Endothelial cell of umbilical vein (primary cell): ENCODE results near the gene FUT7. TPM values are rescaled to one million over a fixed set of nuclear protein-coding genes. Genes with fewer than 3 reads are reported as not detected.

Experiments
- BruUV-seq: library from RNA; stranded (reverse); fragments of 400-500 nt; replicated peaks from 2 replicates; lab custom pipeline; 2021; lab: Mats Ljungman, UMichigan
- CTCF ChIA-PET: fragments of 300-600, 350-600 bp; sonication (Branson Sonifier 250); formaldehyde crosslinking; loops from one replicate; lab custom pipeline; 2021; ENCODE audit warnings: antibody characterized with exemption, inconsistent platforms; lab: Charles Lee
- POLR2A ChIA-PET: fragments of 300-600, 350-600 bp; sonication (Branson Sonifier 250); formaldehyde crosslinking; loops from one replicate; lab custom pipeline; 2021; ENCODE audit warnings: antibody characterized with exemption, inconsistent platforms; lab: Charles Lee
- DNase-seq: peaks from one replicate; pipeline ENCODE4 v3.0.0-alpha.2; 2011; ENCODE audit warnings: low read depth, low spot score
- FAIRE-seq: peaks from 2 replicates; lab custom pipeline; 2011; peaks lifted over from hg19 to GRCh38; lab: Jason Lieb, UNC
- H2AFZ ChIP-seq: 2 replicates; pipeline ENCODE4 v1.6.0; 2012; ENCODE audit warnings: low read depth, low read length, control low read depth, inconsistent platforms
- H3K27ac ChIP-seq: 2 replicates; pipeline ENCODE4 v1.5.1; 2011; ENCODE audit warnings: low read depth, mild to moderate bottlenecking, control low read depth, low read length, moderate library complexity; ENCODE audit not compliant: insufficient read depth
- H3K27me3 ChIP-seq, 2 experiments: 2 replicates each; pipeline versions ENCODE4 v1.6.0 to v1.6.1; 2011; ENCODE audit warnings: low read length in 2 of 2, mixed read lengths in 1 of 2; ENCODE audit not compliant: control insufficient read depth in 2 of 2, insufficient read depth in 2 of 2
- H3K36me3 ChIP-seq, 2 experiments: 2 replicates in 1 of 2; 3 replicates in 1 of 2; pipeline ENCODE4 v1.5.1; 2011; ENCODE audit warnings: low read length in 2 of 2, mild to moderate bottlenecking in 1 of 2, moderate library complexity in 1 of 2; ENCODE audit not compliant: control insufficient read depth in 2 of 2, insufficient read depth in 2 of 2; ENCODE audit errors: extremely low read depth in 1 of 2
- H3K4me1 ChIP-seq: 3 replicates; pipeline ENCODE4 v1.5.1; 2011; ENCODE audit warnings: mild to moderate bottlenecking, low read length; ENCODE audit not compliant: control insufficient read depth, insufficient read depth; ENCODE audit errors: extremely low read depth
- H3K4me2 ChIP-seq: 2 replicates; pipeline ENCODE4 v1.6.1; 2011; ENCODE audit warnings: low read length, control low read depth, mixed read lengths; ENCODE audit not compliant: insufficient read depth
- H3K4me3 ChIP-seq, 3 experiments: fragments of 200-600 bp in 1 of 3; sonication (generic), shearing (Covaris generic) in 1 of 3; replicated peaks in 1 of 3; 2 replicates each; pipeline ENCODE4 v1.5.1; 2011 to 2016; ENCODE audit warnings: control low read depth in 3 of 3, low read length in 3 of 3, mild to moderate bottlenecking in 2 of 3, inconsistent platforms in 1 of 3, low read depth in 1 of 3, moderate library complexity in 1 of 3; ENCODE audit not compliant: insufficient read depth in 1 of 3
- H3K79me2 ChIP-seq: 2 replicates; pipeline ENCODE4 v1.6.0; 2012; ENCODE audit warnings: low read length, inconsistent platforms; ENCODE audit not compliant: control insufficient read depth, insufficient read depth
- H3K9ac ChIP-seq: replicated peaks from 2 replicates; pipeline ENCODE3; 2011; ENCODE audit warnings: low read length, control low read depth; ENCODE audit not compliant: insufficient read depth; ENCODE audit errors: extremely low read depth
- H3K9me1 ChIP-seq: replicated peaks from 3 replicates; pipeline ENCODE4 v1.6.0; 2011; ENCODE audit warnings: mild to moderate bottlenecking, low read length; ENCODE audit not compliant: control insufficient read depth, insufficient read depth; ENCODE audit errors: extremely low read depth
- H3K9me3 ChIP-seq: replicated peaks from 2 replicates; pipeline ENCODE4 v1.5.1; 2012; ENCODE audit warnings: low read length, inconsistent platforms; ENCODE audit not compliant: control insufficient read depth, insufficient read depth
- H4K20me1 ChIP-seq: replicated peaks from 2 replicates; pipeline ENCODE3; 2011; ENCODE audit warnings: mild to moderate bottlenecking, low read length; ENCODE audit not compliant: control insufficient read depth, insufficient read depth; ENCODE audit errors: extremely low read depth
- FOS ChIP-seq: IDR thresholded peaks from 2 replicates; pipeline ENCODE4 v1.6.1; 2011; ENCODE audit warnings: mild to moderate bottlenecking, low read length, moderate library complexity, borderline replicate concordance; ENCODE audit not compliant: insufficient read depth
- GATA2 ChIP-seq: IDR thresholded peaks from 2 replicates; pipeline ENCODE4 v1.7.0; 2011; ENCODE audit warnings: low read depth, mild to moderate bottlenecking, moderate library complexity, mixed read lengths, low read length; ENCODE audit not compliant: insufficient read length, insufficient read depth
- POLR2AphosphoS5 ChIP-seq: IDR thresholded peaks from 2 replicates; pipeline ENCODE4 v1.6.1; 2012; ENCODE audit warnings: low read depth, mild to moderate bottlenecking, control low read depth, low read length, moderate library complexity; ENCODE audit not compliant: insufficient read depth
- dilution Hi-C: fragments of 300-500 bp; cut with MboI; formaldehyde crosslinking; loops from one replicate; pipeline ENCODE4 v1.15.0; 2019; ENCODE audit warnings: low sequenced_read_pairs; ENCODE audit not compliant: extremely low pct_ligation_motif_present
- intact Hi-C: fragments of 100-400 bp; cut with micrococcal nuclease; formaldehyde crosslinking; loops from one replicate; pipeline ENCODE4 v1.10.0; 2022
- polyA plus RNA-seq, 4 experiments: library from polyadenylated mRNA; depleted of rRNA in 3 of 4; stranded (reverse) in 3 of 4; unstranded in 1 of 4; fragments of >200 nt; gene quantifications; 2 replicates each; pipeline versions ENCODE4 v1.2.1 to v1.2.3, GENCODE V29; 2011 to 2012; ENCODE audit warnings: missing spikeins in 1 of 4
- total RNA-seq: library from RNA; stranded (reverse); gene quantifications from 2 replicates; pipeline ENCODE4 v1.2.3, GENCODE V29; 2021
- TF ChIP-seq, protein P1 (sequence below), 2 donors: IDR thresholded peaks; 1 replicate in 1 of 2; 2 replicates in 1 of 2; pipeline ENCODE4 v1.5.1; 2011; ENCODE audit warnings: low read length in 2 of 2, mild to moderate bottlenecking in 2 of 2, moderate library complexity in 2 of 2, control low read depth in 1 of 2, inconsistent platforms in 1 of 2, low read depth in 1 of 2; ENCODE audit not compliant: insufficient read depth in 1 of 2; ENCODE audit errors: extremely low read depth in 1 of 2

FUT7 gene
- total and polyA plus RNA-seq, 2 donors (not counting 3 experiments of a cell fraction or from before 2014, with no cell fraction given) = not detected

DNA sequence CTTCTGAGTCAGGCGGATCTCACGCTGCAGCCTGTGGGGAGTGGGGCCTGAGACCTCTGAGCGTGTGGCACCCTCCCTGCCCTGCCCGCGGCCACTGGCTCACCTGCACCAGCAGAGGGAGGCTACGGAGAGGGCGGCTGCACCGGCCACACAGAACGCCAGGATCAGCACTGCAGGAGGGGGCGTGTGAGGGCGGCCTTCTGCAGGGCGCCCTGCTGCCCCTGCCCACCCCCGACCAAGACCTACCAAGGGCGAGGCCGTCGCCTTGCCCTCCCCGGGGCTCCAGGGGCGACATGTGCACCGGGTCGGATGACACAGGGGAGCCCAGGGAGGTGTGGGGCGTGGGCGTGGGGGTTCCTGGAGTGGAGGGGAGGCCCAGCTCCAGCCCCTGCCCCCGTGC, 8.7 kb upstream of the FUT7 start:
- intact Hi-C loops = no loop called here
- no TSS peak for BruUV-seq
- no peak for FAIRE-seq

More for the DNA sequence above, 8.7 kb upstream of the FUT7 start:
- Histone ChIP-seq H3K9me1 (no peaks in the 10 kb centered on the region), H3K4me1 (peaks cover 36% of the 10 kb centered on the region), H2AFZ (no peak overlapping the region), H3K27ac (no peak overlapping the region), H4K20me1 (no peaks in the 10 kb centered on the region), H3K9me3 (no peaks in the 10 kb centered on the region), H3K9ac (no peak overlapping the region), H3K4me2 (no peak overlapping the region), H3K36me3 (peaks cover 0 to 17% of the 10 kb centered on the region in 2 experiments), H3K4me3 (no peak overlapping the region), H3K79me2 (peaks cover 31% of the 10 kb centered on the region), H3K27me3 (no peaks in the 10 kb centered on the region)
- TF ChIP-seq, protein P1, sequence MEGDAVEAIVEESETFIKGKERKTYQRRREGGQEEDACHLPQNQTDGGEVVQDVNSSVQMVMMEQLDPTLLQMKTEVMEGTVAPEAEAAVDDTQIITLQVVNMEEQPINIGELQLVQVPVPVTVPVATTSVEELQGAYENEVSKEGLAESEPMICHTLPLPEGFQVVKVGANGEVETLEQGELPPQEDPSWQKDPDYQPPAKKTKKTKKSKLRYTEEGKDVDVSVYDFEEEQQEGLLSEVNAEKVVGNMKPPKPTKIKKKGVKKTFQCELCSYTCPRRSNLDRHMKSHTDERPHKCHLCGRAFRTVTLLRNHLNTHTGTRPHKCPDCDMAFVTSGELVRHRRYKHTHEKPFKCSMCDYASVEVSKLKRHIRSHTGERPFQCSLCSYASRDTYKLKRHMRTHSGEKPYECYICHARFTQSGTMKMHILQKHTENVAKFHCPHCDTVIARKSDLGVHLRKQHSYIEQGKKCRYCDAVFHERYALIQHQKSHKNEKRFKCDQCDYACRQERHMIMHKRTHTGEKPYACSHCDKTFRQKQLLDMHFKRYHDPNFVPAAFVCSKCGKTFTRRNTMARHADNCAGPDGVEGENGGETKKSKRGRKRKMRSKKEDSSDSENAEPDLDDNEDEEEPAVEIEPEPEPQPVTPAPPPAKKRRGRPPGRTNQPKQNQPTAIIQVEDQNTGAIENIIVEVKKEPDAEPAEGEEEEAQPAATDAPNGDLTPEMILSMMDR (IDR thresholded peaks at IDR 0.05; ENCODE audit: extremely low read depth in 1 of 2, insufficient read depth in 1 of 2, low read depth in 1 of 2, low read length in 2 of 2) = no peak
- no peak for TF ChIP-seq GATA2
- no peak for TF ChIP-seq FOS
- no peak for TF ChIP-seq POLR2AphosphoS5
- no peak for DNase-seq
- POLR2A ChIA-PET = no interaction called here
- CTCF ChIA-PET = interaction anchor here (5.2 kb wide), 1 partner anchor 11 kb away, joined by 27 read pairs; no protein-coding TSS in a partner anchor
- dilution Hi-C loops = no loop called here
